Kidney glomerular epithelial cell (primary cell): ENCODE data around the gene ALDH1A1.
A peak's percentile ranks its signal among the peaks of the same experiment; 100 is the strongest.

ENCODE experiments used
- DNase-seq: peaks from one replicate; lab custom pipeline; 2025; lab: John Stamatoyannopoulos, UW

Gene ALDH1A1

DNA sequence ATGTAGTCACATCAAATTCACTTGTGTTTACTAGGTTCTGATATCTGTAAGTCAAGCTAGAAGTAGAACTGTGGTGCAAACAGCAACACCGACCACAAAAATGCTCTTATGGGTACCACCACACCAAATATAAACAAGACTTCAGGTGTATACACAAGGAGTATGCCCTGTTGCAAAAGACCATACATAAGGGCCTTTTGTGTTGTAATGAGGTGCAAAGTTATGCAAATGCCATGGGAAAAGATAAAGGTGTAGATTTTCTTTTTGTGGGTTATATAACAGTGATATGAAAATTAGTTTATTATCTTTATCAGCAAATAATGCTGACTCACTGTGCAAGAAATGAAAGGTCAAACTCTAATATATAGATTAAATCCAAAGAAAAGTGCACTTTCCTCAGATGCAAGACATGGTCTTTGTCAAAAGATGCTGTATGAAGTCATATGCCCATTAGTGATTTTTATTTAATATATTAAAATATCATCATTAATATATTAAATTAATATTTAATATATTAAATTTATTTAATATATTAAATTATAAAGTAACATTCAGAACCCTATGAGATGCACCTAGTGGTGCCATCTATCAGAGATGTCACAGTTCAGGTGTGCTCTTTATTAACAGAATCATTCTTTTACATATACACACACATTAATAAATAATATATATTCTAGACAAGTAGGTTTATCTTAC lies 26.7 kb upstream of the ALDH1A1 start:
- DNase-seq, result no peak

DNA sequence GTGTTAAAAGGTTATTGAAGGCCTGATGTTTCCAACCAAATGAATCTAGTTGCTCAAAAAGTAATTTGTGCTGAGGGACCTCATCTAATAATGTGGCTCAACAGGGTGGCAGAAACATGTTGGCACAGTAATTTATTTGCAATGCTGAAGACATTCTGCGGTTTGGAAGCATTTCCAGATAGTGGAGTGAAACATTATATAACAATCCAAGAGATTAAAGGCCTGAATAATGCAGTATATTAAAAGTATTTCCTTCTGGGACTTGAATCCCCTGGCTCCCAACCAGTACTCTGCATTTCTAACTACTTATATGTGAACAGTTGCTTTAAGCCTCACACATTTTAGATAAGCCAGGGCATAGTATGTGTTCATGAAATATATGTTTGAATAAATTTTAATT lies 25.9 kb upstream of the ALDH1A1 start:
- no peak for DNase-seq

DNA sequence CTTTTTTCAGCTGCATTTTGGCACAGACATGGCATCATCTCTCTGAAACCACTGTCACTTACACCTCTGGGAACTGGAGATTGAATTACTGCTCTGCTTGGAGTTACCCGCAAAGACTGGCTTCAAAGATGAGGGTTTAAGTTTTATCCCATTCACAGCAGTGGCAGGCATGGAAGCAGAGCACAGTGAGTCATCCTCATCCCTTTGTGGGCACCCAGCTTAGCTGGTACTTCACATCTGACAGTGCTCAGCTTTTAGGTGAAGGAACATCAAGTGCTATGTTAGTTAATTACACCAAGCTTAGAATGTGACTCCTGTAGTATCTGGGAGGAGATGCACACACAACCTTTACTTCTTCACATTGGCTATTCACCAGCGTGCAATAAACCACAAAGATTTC lies 24.8 kb upstream of the ALDH1A1 start:
- no peak for DNase-seq

DNA sequence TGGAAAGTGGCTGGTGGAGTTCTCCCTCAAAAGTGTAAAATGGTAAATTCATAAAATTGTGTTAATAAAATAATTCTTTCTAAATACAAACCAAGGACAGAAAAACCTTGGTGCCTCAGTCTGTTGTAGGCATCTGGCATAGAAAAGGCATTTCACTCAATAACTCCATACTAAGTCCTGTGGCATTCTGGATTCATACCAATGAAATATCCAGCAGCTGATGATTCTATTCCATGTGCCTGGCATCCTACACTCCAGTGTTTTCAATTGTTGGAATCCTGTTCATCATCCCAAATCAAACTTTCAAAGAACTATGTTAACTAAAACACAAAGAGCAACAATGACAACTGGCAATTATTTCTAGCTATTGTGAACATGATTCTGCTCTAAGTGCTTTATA lies 21.6 kb upstream of the ALDH1A1 start:
- DNase-seq, result no peak

DNA sequence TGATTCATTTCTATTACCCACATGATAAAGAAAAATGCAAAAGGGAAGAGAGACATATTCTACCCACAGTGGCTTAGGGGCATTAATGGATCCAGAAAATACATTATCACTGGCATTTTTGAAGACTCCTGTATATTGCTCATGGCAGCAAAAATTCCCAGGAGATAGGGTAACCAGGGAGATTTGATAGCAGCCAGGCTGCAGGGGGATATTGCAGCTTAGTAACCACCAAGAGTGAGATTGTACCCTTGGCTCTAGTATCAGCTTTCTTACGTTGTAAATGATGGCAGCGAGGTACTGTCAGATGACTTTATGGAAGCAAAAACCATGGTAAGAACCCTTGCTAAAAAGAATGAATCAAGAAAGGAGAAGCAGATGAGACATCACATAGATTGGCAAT lies 19.8 kb upstream of the ALDH1A1 start:
- no peak for DNase-seq

DNA sequence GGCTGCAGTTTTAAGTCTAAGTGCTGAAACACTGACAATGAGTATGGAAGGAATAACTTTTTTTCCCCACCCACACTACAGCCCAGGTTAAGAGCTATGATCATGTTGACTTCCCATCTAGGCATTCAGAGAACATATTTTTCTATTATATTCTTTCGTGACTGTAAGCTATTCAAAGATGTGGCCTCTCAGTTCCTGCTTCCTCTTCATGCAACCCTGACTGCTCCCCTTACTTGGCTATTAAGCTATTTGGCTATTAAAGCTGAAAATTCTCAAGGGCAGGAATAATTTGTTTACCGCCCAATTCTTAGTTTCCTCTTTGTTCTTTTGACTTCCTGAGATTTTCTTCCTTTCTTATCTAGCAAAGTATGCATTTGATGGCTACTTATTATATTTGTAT lies 18.6 kb upstream of the ALDH1A1 start:
- DNase-seq, result no peak

DNA sequence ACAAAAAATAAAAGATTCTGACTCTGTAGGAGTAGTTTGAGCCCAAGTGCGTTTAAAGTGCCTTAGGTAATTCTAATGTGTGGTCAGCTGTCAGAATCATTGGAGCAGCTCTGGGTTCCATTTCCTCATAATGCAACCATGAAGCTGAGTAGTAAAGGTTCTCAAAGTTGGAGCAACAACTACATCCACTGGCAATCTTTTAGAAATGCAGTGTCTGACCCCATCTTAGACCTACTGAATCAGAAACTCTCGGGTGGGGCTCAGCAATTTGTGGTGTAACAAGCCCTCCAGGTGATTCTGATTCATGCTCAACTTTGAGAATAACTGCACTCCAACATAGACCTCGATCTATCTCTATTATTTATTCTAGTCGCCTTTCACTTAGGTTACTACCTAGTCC lies 7.6 kb upstream of the ALDH1A1 start:
- peak; percentile 34 for DNase-seq

DNA sequence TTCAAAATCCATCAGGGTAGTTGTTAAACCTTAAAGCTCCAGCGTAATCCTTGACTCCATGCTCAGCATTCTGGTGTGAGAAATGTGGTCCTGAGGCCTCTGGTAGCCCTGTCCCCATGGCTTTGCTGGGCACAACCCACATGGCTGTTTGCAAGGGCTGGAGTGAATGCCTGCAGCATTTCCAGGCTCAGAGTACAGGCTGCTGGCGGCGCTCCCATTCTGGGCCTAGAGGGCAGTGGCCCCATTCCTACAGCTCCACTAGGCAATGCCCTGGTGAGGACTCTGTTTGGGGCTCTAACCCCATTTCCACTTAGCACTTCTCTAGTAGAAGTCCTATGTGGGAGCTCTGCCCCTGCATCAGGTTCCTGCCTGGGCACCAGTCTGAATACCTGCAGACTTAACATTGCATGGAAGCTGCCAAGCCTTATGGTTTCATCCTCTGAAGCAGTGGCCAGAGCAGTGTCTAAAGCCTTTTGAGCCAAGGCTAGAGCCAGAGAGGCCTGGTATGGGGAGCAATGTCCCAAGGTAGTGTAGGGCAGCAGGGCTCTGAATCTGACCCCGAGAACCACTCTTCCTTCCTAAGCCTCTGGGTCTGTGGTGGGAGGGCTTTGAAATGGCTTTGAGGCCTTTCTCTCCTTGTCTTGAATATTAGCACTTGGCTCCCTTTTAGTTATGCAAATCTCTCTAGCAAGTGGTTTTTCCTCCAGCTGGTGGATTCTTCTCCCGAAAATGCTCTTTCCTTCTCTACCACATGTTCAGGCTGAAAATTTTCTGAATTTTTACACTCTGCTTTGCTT lies 5.8 kb upstream of the ALDH1A1 start:
- no peak for DNase-seq

DNA sequence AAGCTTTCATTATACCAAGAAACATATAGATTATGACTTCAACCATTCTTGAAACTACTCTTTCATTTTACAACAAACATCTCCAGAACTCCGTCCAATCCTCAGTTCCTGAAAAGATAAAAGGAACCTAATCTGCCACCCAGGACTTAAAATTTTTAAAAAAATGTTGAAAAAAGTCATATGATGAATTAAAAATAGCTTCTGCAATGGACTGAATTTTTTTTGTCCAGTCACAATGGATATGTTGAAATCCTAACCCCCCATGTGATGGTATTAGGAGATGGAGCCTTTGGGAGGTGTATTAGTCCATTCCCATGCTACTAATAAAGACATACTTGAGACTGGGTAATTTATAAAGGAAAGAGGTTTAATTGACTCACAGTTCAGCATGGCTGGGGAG lies 2.7 kb upstream of the ALDH1A1 start:
- DNase-seq, result no peak

DNA sequence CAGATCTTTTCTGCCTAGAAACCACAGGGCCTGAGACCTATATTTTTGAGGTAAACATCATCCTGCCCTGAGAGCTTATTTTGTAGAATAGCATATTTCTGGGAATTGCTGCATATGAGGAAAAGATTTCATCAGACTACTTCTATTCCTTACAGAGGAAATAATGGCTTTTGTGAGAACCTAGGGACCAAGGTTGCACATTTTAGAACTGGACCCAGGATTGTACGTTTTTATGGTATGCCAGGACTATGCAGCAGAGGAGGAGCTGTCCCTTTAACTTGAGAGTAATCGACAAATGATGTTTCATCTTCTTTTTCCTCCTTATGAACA lies 2.2 kb upstream of the ALDH1A1 start:
- DNase-seq, result no peak

DNA sequence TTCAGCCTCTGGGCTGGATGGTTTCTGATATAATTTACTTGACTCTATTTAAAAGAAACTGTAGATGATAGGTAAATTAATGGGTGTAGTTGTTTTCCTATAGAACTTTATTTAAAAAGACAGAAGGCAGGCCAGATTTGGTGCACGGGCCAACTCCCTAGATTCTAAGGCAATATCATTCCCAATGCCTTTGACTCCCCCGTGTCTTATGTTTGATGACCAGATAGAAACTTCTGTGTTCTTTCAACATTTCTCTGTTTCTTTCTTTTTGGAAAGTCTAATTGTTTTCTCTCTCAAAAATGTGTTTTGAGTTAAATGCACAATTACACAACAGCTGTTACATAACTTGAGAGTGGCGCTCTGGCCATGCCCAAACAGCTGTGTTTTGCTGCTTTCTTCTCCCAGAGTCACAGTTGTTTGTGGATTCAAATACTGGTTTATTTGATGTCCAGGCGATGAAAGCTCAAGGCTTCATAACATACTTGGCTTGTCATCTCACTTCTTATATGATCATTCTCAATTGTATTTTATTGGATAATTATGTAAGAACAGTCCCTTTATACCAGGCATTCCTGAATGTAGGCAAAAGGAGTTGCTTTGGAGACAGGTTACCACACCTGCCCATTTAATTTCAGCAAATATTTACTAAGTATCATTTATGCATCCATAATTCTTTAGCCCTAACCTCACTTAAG lies 1.7 kb upstream of the ALDH1A1 start:
- DNase-seq, result no peak

DNA sequence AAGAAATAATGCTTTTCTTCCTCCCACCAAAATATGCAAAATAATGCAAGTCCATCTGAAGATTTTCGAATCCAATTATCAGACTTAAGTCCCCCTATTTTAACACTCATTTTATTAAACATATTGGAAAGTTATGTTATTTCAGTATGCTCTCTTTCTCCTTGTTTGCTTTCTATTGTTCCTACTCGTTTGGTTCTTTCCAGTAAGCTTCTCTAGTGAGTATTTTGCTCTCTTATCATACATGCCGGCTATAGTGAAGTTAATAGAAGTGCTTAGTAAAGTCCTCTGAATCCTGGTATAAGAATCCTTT lies 517 bp downstream of the ALDH1A1 start:
- DNase-seq, result no peak

DNA sequence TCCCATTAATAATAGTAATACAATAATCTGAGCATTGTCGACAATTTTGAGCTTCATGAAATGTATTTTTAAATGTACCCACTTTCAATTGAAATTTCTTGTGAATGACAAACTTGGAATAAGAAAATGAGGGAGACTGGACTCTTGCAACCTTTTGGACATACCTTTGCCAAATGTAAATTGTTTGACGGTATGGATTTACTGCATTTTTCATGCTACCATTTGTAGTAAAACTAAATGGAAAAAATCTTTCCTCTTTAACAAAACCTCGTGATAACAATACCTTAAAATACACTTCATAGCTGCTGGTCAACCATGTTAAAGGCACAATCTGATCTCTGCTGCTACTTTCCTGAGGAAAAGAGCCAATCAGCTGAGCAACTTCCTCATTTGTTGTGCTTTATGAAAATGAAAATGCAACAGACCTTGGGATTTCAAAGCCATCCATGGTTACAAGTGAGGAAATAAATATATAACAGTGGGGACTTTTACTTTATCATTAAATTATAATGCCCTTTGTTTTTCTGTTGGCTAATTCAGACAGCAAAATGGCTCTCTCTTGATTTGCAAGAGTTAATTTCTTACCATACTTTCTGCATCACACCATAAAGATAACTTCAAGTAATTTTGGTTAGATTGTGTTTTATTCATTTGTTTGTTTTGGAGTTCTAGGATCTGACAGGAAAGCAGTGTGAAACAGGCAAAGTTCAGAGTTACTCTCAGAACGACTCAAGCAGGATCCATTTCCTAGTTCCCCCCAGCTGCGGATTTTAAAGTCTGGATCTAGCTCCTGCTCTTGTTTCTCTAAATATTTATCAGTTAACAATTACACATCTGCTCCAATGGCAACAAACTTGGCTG lies 1.1 kb downstream of the ALDH1A1 start:
- DNase-seq, result no peak

DNA sequence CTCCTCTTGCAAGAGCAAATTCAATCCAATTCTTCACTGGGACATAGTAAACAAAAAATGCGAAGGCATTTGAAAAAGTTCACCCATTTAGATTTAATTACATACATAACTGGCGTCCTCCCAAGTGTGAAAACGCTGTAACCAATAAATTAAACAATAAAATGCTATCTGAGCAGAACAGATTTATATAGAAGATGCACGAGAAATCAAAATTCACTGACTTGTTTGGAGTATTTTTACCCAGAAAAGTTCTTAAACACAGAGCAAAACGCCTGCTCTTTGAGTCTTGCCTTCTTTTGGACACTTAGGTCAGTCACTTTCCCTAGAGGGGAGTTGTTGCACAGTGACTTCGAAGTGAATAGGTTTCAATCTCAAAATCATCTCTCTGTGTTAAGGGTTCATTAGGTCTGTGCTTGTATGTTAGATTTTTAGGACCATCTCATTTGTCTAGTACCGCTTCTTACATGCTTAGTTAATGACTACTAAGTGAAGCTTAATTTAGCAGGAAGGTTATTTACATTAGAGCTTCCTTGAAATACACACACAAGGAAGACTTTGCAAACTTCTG lies 1.9 kb downstream of the ALDH1A1 start:
- no peak for DNase-seq

DNA sequence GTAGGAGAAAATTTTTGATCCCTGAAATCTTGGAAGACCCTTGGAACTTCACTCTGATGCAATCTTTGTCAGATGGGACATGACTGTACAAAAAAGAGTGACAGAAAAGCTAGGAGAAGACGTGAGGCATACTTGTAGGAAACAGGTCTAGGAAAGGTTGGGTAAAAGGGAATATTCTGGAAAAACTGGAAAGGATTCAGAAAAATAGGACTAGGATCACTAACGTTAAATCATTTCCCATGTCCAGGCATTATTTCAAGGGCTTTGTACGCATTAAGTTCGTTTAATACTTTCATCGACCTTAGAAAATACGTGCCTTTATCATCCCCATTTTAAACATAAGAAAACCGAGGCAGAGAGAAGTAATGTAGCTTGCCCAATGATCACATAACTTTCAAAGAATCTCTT lies 2.9 kb downstream of the ALDH1A1 start:
- DNase-seq, result no peak

DNA sequence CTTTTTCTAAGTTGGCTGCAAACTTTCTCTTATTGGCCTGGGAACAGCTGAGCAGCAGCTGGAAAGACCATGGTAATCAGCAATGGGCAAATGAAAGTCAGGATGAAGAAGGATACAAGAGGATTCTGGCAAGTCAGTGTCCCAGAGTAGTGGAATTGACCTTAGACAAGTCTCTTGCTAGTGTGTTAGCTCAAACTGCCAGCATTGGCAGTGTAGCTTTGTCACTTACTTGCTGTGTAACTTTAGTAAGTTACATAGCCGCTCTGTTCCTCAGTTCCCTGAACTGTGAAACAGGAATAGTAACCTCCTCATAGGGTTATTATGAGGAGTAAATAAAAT lies 3.6 kb downstream of the ALDH1A1 start:
- DNase-seq, result no peak

DNA sequence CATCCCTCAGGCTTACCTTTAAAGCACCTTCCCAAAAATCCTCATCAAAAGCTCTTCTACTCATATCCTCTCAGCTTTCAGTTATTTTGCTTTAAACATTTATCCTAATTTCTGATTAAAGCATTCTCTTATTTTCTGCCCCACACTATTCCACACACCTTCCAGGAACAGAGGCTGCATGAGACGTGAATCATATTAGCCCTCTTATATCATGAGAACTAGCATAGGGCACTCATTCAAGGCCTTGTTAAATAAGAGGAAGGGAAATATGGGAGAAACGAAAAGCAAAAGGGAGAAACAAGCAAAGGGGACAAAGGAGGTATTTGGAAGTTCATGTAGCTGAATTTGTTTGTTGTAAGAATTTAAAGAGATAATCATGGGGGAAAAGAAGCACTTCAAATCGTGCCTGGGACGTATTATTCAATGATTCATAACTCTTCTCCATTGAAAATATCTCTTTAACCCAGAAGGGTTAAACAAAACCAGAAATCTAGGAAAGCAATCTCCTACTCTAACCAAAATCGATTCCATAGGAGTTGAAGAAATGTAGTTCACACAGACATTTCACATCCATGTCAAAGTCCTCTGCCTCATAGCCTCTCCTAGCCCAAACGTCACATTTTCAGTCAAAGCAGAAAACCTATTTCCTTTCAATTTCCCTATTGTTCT lies 4.1 kb downstream of the ALDH1A1 start:
- DNase-seq, result no peak

DNA sequence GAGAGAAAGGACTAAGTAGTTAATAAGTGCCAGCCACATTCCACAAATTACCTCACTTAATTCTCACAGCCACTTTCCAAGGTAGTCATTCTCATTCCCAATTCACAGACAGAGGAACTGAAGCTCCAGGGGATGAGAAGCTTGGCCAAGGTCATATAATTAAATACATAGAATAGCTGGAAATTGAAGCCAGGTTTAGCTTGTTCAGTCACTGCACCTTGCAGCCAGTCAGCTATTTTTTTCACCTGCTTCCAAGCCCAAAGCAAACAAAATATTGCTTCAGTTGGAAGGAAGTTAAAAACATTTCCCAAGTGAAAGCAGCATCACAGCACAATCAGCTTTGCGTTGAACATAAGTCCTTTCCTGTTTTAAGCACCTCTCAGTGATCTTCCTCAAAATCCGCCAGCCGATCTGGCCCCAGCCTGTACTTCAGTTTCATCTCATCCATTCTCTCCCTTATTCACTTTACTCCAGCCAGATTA lies 4.8 kb downstream of the ALDH1A1 start:
- peak; percentile 88 for DNase-seq

DNA sequence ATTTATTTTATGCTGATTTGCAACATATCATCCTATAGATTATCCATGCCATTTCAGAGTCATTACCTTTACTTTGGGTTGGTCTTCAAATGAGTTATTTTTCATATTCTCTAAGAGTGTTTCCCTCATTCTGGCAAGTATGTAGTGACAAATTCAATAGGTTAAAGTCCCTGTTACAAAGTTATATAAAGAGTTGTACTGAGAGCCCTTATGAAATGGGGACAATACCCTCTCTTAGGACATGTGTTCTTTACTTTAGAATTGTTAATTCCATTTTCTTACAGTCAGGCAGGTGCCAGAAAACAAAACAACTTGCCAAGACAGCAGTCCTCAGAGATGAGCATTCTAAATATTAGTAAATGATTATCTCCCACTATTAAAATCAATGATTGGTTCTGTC lies 6.0 kb downstream of the ALDH1A1 start:
- DNase-seq, result no peak

DNA sequence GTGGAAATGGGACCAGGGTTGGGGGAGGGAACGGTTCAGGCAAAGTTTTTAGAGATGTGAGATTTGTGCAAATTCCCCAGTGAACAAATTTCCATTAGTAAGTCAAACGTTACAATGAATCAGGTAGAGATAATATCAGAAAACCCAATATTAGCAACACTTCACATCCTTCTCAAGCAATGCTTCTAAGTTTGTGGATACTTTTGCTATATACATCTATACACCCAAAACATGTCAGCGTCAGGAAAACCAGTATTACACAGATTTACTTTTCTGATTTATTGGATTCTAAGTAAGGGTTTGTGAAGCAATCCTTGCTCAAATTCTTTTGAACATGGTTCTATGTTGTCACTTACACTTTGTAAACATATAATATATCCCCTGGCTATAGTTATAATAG lies 6.5 kb downstream of the ALDH1A1 start:
- DNase-seq, result no peak

DNA sequence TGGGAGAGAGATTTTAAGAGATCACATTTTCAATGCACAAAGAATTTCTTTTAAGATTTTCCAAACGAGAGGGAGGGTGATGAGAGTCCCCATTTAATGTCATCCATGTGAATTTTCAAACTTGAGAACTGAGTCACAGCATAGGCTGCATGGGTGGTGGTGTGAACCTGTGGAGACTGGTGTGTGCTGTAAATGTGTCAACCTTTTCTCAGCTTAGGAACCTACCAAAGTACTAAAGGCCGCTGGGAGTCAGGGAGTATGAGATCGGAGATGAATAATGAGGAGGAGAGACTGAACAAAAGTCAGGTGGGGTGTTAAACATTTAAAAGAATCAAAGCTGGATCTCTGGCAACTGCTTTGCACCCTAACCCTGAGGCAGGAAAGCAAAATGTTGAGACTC lies 7.5 kb downstream of the ALDH1A1 start:
- DNase-seq, result no peak
